OCI-LY1 (cell line): ENCODE results near the gene PAMR1.
A peak's percentile ranks its signal among the peaks of the same experiment; 100 is the strongest.

Source experiments
- H2AFZ ChIP-seq: fragments of 200-600 bp; sonication (generic), shearing (Covaris generic); 2 replicates; pipeline ENCODE4 v1.6.0; 2014; ENCODE audit warnings: antibody characterized with exemption, mild to moderate bottlenecking, low read length
- H3F3A ChIP-seq: fragments of 200-600 bp; sonication (generic), shearing (Covaris generic); 2 replicates; pipeline ENCODE4 v1.6.0; 2014; ENCODE audit warnings: mild to moderate bottlenecking, antibody characterized with exemption, low read length, moderate library complexity; ENCODE audit not compliant: insufficient read depth
- H3K27ac ChIP-seq: fragments of 200-600 bp; sonication (generic); 2 replicates; pipeline ENCODE4 v1.5.1; 2014; ENCODE audit warnings: low read length, mixed run types, mild to moderate bottlenecking, low read depth; ENCODE audit not compliant: poor library complexity, severe bottlenecking
- H3K27me3 ChIP-seq: fragments of 200-600 bp; sonication (generic); 2 replicates; pipeline ENCODE4 v1.6.0; 2014; ENCODE audit warnings: antibody characterized with exemption, mild to moderate bottlenecking, low read length, moderate library complexity; ENCODE audit not compliant: insufficient read depth
- H3K36me3 ChIP-seq: fragments of 200-600 bp; sonication (generic); 2 replicates; pipeline ENCODE4 v1.6.1; 2014; ENCODE audit warnings: mild to moderate bottlenecking, antibody characterized with exemption, low read length, moderate library complexity, mixed read lengths; ENCODE audit not compliant: insufficient read depth
- H3K4me1 ChIP-seq: fragments of 200-600 bp; sonication (generic); 2 replicates; pipeline ENCODE4 v1.5.1; 2014; ENCODE audit warnings: mild to moderate bottlenecking, low read length, moderate library complexity; ENCODE audit not compliant: insufficient read depth, severe bottlenecking
- H3K4me2 ChIP-seq: fragments of 200-600 bp; sonication (generic), shearing (Covaris generic); 2 replicates; pipeline ENCODE4 v1.6.1; 2014; ENCODE audit warnings: low read length
- H3K4me3 ChIP-seq: fragments of 200-600 bp; sonication (generic); 2 replicates; pipeline ENCODE4 v1.5.1; 2014; ENCODE audit warnings: low read length, low read depth, mild to moderate bottlenecking, mixed read lengths; ENCODE audit not compliant: poor library complexity, severe bottlenecking
- H3K79me2 ChIP-seq: fragments of 200-600 bp; shearing (Covaris generic); 2 replicates; pipeline ENCODE4 v1.6.1; 2016; ENCODE audit warnings: mixed run types, low read length, mixed read lengths; ENCODE audit not compliant: insufficient read depth
- H3K9ac ChIP-seq: fragments of 200-600 bp; sonication (generic), shearing (Covaris generic); 2 replicates; pipeline ENCODE4 v1.6.1; 2014; ENCODE audit warnings: mild to moderate bottlenecking, low read length, mixed read lengths
- H3K9me2 ChIP-seq: fragments of 200-600 bp; sonication (generic), shearing (Covaris generic); 2 replicates; pipeline ENCODE4 v1.6.1; 2014; ENCODE audit warnings: low read depth, mild to moderate bottlenecking, low read length, mixed read lengths
- H3K9me3 ChIP-seq: fragments of 200-600 bp; shearing (Covaris generic); 2 replicates; pipeline ENCODE4 v1.6.1; 2014; ENCODE audit warnings: low read length, mixed read lengths
- H4K20me1 ChIP-seq: fragments of 200-600 bp; sonication (generic), shearing (Covaris generic); 2 replicates; pipeline ENCODE4 v1.6.0; 2016; ENCODE audit warnings: mild to moderate bottlenecking, low read length; ENCODE audit not compliant: insufficient read depth
- CTCF ChIP-seq: fragments of 200-600 bp; sonication (generic), shearing (Covaris generic); IDR thresholded peaks from 2 replicates; pipeline ENCODE4 v1.5.1; 2017; ENCODE audit warnings: mild to moderate bottlenecking, antibody characterized with exemption, low read length, moderate library complexity, mixed read lengths
- EZH2 ChIP-seq: fragments of 200-600 bp; sonication (generic), shearing (Covaris generic); IDR thresholded peaks from 2 replicates; pipeline ENCODE4 v1.8.0; 2017; ENCODE audit warnings: borderline replicate concordance, mixed run types, mild to moderate bottlenecking, antibody characterized with exemption, low read length, moderate library complexity, mixed read lengths

The PAMR1 gene

GRCh38 chr11:35488117-35488516 lies 37.3 kb downstream of the PAMR1 start:
- Histone ChIP-seq H3K36me3 (no peaks in the 10 kb centered on the region), H3K4me2 (no peak overlapping the region), H3K9me3 (no peaks in the 10 kb centered on the region), H4K20me1 (no peaks in the 10 kb centered on the region), H3K27me3 (no peaks in the 10 kb centered on the region), H3K9me2 (no peaks in the 10 kb centered on the region), H3K27ac (no peak overlapping the region), H3F3A (no peaks in the 10 kb centered on the region), H2AFZ (no peak overlapping the region), H3K4me1 (no peaks in the 10 kb centered on the region), H3K9ac (no peak overlapping the region), H3K79me2 (no peaks in the 10 kb centered on the region), H3K4me3 (no peak overlapping the region)
- TF ChIP-seq EZH2, result no peak
- TF ChIP-seq CTCF, result no peak

DNA sequence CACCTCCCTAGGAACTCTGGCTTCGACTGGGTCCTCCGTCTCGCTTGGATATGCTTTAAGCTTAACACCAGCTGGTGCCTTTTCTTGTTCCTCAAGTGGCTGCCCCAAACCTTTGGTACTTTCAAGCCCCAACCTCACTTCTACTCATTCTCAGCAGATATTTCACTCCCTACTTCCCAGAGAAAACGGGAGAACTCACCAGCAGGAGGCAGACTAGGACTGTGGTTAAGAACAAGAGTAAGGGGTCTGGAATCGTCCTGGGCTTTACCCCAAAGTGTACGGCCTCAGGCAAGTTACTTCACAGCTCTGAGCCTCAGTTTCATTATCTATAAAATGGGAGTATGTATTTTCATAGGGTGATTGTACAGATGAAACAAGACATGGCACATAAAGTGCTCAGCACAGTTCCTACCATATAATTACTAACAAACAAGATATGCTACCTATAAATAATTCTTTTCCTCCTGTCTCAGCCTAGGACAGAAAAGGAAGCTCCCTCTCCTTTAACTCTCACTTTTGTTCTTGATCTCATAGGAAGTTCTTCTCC lies 37.8 kb downstream of the PAMR1 start:
- no peak overlapping the region for H3K4me3 ChIP-seq
- H2AFZ ChIP-seq, result no peak overlapping the region
- no peak overlapping the region for H3K27ac ChIP-seq
- H3K9ac ChIP-seq, result no peak overlapping the region
- no peaks in the 10 kb centered on the region for H3K4me1 ChIP-seq
- H3K27me3 ChIP-seq, result no peaks in the 10 kb centered on the region
- H3K36me3 ChIP-seq, result no peaks in the 10 kb centered on the region
- H3F3A ChIP-seq, result no peaks in the 10 kb centered on the region
- no peaks in the 10 kb centered on the region for H3K9me2 ChIP-seq
- H3K79me2 ChIP-seq, result no peaks in the 10 kb centered on the region
- no peaks in the 10 kb centered on the region for H4K20me1 ChIP-seq
- H3K4me2 ChIP-seq, result no peak overlapping the region
- H3K9me3 ChIP-seq, result no peaks in the 10 kb centered on the region
- TF ChIP-seq CTCF (peak; percentile 35; the same call in 1 of the 2 replicates), EZH2 (no peak)

- Histone ChIP-seq H3K9me3 (no peaks in the 10 kb centered on the region), H4K20me1 (no peaks in the 10 kb centered on the region), H3K4me3 (no peak overlapping the region), H3K4me1 (no peaks in the 10 kb centered on the region), H2AFZ (no peak overlapping the region), H3K9me2 (no peaks in the 10 kb centered on the region), H3K4me2 (no peak overlapping the region), H3K27ac (no peak overlapping the region), H3F3A (no peaks in the 10 kb centered on the region), H3K9ac (no peak overlapping the region), H3K79me2 (no peaks in the 10 kb centered on the region), H3K27me3 (no peaks in the 10 kb centered on the region), H3K36me3 (no peaks in the 10 kb centered on the region)
- TF ChIP-seq CTCF (no peak), EZH2 (no peak)
Measured at GRCh38 chr11:35486934-35487333, 38.5 kb downstream of the PAMR1 start.
